OCI-LY7 (cell line): ENCODE results near the gene COL4A2. TPM values are rescaled to one million over a fixed set of nuclear protein-coding genes. Genes with fewer than 3 reads are reported as not detected.

Experiments
- BruUV-seq: library from RNA; stranded (reverse); fragments of 400-500 nt; replicated peaks from 2 replicates; lab custom pipeline; 2021; lab: Mats Ljungman, UMichigan
- CTCF ChIA-PET: fragments of 300-600 bp; sonication (Branson Sonifier 250); formaldehyde crosslinking; loops from one replicate; lab custom pipeline; 2022; ENCODE audit warnings: antibody characterized with exemption; ENCODE audit not compliant: unreplicated experiment; lab: Charles Lee
- POLR2A ChIA-PET: fragments of 300-600 bp; sonication (Branson Sonifier 250); formaldehyde crosslinking; loops from one replicate; lab custom pipeline; 2022; ENCODE audit warnings: antibody characterized with exemption; lab: Charles Lee
- DNase-seq: peaks from one replicate; pipeline ENCODE4 v3.0.0-alpha.2; 2015; ENCODE audit warnings: low spot score
- H2AFZ ChIP-seq: fragments of 200-600 bp; sonication (generic), shearing (Covaris generic); 2 replicates; pipeline ENCODE4 v1.6.1; 2014; ENCODE audit warnings: mild to moderate bottlenecking, antibody characterized with exemption, low read length, moderate library complexity
- H3K27ac ChIP-seq: fragments of 200-600 bp; sonication (generic); 2 replicates; pipeline ENCODE4 v1.5.1; 2014; ENCODE audit warnings: mixed run types, low read depth, mild to moderate bottlenecking, moderate library complexity, low read length, inconsistent platforms; ENCODE audit not compliant: poor library complexity, severe bottlenecking
- H3K36me3 ChIP-seq: fragments of 200-600 bp; sonication (generic); 2 replicates; pipeline ENCODE4 v1.6.1; 2014; ENCODE audit warnings: mild to moderate bottlenecking, antibody characterized with exemption, low read length, moderate library complexity, mixed read lengths; ENCODE audit not compliant: insufficient read depth
- H3K4me1 ChIP-seq: fragments of 200-600 bp; sonication (generic); 2 replicates; pipeline ENCODE4 v1.5.1; 2014; ENCODE audit warnings: mild to moderate bottlenecking, low read length; ENCODE audit not compliant: insufficient read depth, poor library complexity, severe bottlenecking
- H3K4me2 ChIP-seq: fragments of 200-600 bp; sonication (generic); 2 replicates; pipeline ENCODE4 v1.6.1; 2014; ENCODE audit warnings: mild to moderate bottlenecking, low read length
- H3K4me3 ChIP-seq: fragments of 200-600 bp; sonication (generic); 2 replicates; pipeline ENCODE4 v1.5.1; 2014; ENCODE audit warnings: mild to moderate bottlenecking, low read depth, low read length; ENCODE audit not compliant: poor library complexity, severe bottlenecking
- H3K79me2 ChIP-seq: fragments of 200-600 bp; sonication (generic); 2 replicates; pipeline ENCODE4 v1.6.1; 2016; ENCODE audit warnings: low read depth, mild to moderate bottlenecking, low read length, moderate library complexity, mixed read lengths; ENCODE audit not compliant: insufficient read depth
- H3K9me2 ChIP-seq: fragments of 200-600 bp; sonication (generic); 2 replicates; pipeline ENCODE4 v1.6.1; 2016; ENCODE audit warnings: mild to moderate bottlenecking, low read length, mixed read lengths; ENCODE audit not compliant: insufficient read depth
- H3K9me3 ChIP-seq: fragments of 200-600 bp; sonication (generic); 2 replicates; pipeline ENCODE4 v1.6.1; 2014; ENCODE audit warnings: mild to moderate bottlenecking, mixed run types, low read length, mixed read lengths
- H4K20me1 ChIP-seq: fragments of 200-600 bp; sonication (generic); 2 replicates; pipeline ENCODE4 v1.6.1; 2014; ENCODE audit warnings: mild to moderate bottlenecking, antibody characterized with exemption, low read length, moderate library complexity, mixed read lengths; ENCODE audit not compliant: insufficient read depth
- CTCF ChIP-seq: fragments of 200-600 bp; sonication (generic); conservative IDR thresholded peaks from 2 replicates; pipeline ENCODE4 v1.5.1; 2014; ENCODE audit warnings: mild to moderate bottlenecking, antibody characterized with exemption, low read length, moderate library complexity, mixed read lengths
- EZH2phosphoT487 ChIP-seq: fragments of 200-600 bp; sonication (generic); IDR thresholded peaks from 2 replicates; pipeline ENCODE4 v1.6.1; 2018; ENCODE audit warnings: low read depth, borderline replicate concordance, mild to moderate bottlenecking, mixed run types, antibody characterized with exemption, low read length, moderate library complexity, mixed read lengths
- intact Hi-C: fragments of 100-400 bp; cut with micrococcal nuclease; formaldehyde crosslinking; loops from one replicate; pipeline ENCODE4 v1.10.0; 2022; ENCODE audit not compliant: unreplicated experiment
- total RNA-seq, 2 experiments: library from RNA; depleted of rRNA in 1 of 2; stranded (reverse); fragments of >200 nt in 1 of 2; shearing (Covaris generic) in 1 of 2; gene quantifications; 2 replicates each; pipeline ENCODE4 v1.2.3, GENCODE V29; 2014 to 2022

The COL4A2 gene
- total RNA-seq, 2 experiments from 2014 or later = 0.34 TPM; not detected in 1

- TF ChIP-seq CTCF (no peak), EZH2phosphoT487 (no peak)
- H3K36me3 ChIP-seq = no peaks in the 10 kb centered on the region
These were observed 42.3 kb upstream of the COL4A2 start for GRCh38 chr13:110264685-110265275.

GRCh38 chr13:110265341-110265681, 41.8 kb upstream of the COL4A2 start:
- H3K9me3 ChIP-seq = no peaks in the 10 kb centered on the region

More at GRCh38 chr13:110264685-110265275, 42.3 kb upstream of the COL4A2 start:
- H3K4me1 ChIP-seq = no peaks in the 10 kb centered on the region
- intact Hi-C loops = no loop called here
- H3K9me3 ChIP-seq = no peaks in the 10 kb centered on the region
- DNase-seq = no peak
- H3K4me2 ChIP-seq = no peak overlapping the region
- CTCF ChIA-PET = no interaction called here
- H3K9me2 ChIP-seq = no peaks in the 10 kb centered on the region
- no peak overlapping the region for H2AFZ ChIP-seq
- no peaks in the 10 kb centered on the region for H4K20me1 ChIP-seq
- no peak overlapping the region for H3K27ac ChIP-seq
- H3K79me2 ChIP-seq = no peaks in the 10 kb centered on the region
- no TSS peak for BruUV-seq
- POLR2A ChIA-PET = no interaction called here
- H3K4me3 ChIP-seq = no peak overlapping the region

More at GRCh38 chr13:110265341-110265681, 41.8 kb upstream of the COL4A2 start:
- intact Hi-C loops = no loop called here
- TF ChIP-seq CTCF (no peak), EZH2phosphoT487 (no peak)
- no peak for DNase-seq
- Histone ChIP-seq H4K20me1 (no peaks in the 10 kb centered on the region), H3K9me2 (no peaks in the 10 kb centered on the region), H3K4me2 (no peak overlapping the region), H3K79me2 (no peaks in the 10 kb centered on the region), H2AFZ (no peak overlapping the region), H3K27ac (no peak overlapping the region), H3K4me1 (no peaks in the 10 kb centered on the region), H3K4me3 (no peak overlapping the region), H3K36me3 (no peaks in the 10 kb centered on the region)
- ChIA-PET CTCF (no interaction called here), POLR2A (no interaction called here)
- BruUV-seq = no TSS peak
